PC-3 (cell line): ENCODE measurements around the gene SLC7A4. TPM values are rescaled to one million over a fixed set of nuclear protein-coding genes. Genes with fewer than 3 reads are reported as not detected.

ENCODE experiments used
- ATAC-seq: fragments of 200-7000 bp; cut with Tn5 transposase; 2 replicates; pipeline ENCODE4 v1.9.1; 2020; ENCODE audit warnings: mild to moderate bottlenecking, moderate library complexity
- BruUV-seq: library from RNA; stranded (reverse); fragments of 400-500 nt; replicated peaks from 2 replicates; lab custom pipeline; 2021; lab: Mats Ljungman, UMichigan
- CTCF ChIA-PET: fragments of 300-600 bp; sonication (Branson Sonifier 250); formaldehyde crosslinking; loops from one replicate; lab custom pipeline; 2022; ENCODE audit warnings: antibody characterized with exemption; lab: Charles Lee
- POLR2A ChIA-PET: fragments of 300-600 bp; sonication (Branson Sonifier 250); formaldehyde crosslinking; loops from one replicate; lab custom pipeline; 2022; ENCODE audit warnings: antibody characterized with exemption; ENCODE audit not compliant: unreplicated experiment; lab: Charles Lee
- DNase-seq: peaks from one replicate; pipeline ENCODE4 v3.0.0-alpha.2; 2015
- H2AFZ ChIP-seq: fragments of 300-600 bp; sonication (generic); 2 replicates; pipeline ENCODE4 v1.6.0; 2016; ENCODE audit warnings: antibody characterized with exemption, low read length
- H3F3A ChIP-seq: fragments of 300-600 bp; sonication (generic); one replicate; pipeline ENCODE4 v1.6.0; 2017; ENCODE audit warnings: antibody characterized with exemption, low read length, control low read depth, mild to moderate bottlenecking; ENCODE audit not compliant: unreplicated experiment
- H3K27ac ChIP-seq: fragments of 300-600 bp; sonication (generic); 2 replicates; pipeline ENCODE4 v1.5.1; 2016; ENCODE audit warnings: mild to moderate bottlenecking, low read length
- H3K27me3 ChIP-seq: fragments of 300-600 bp; sonication (generic); 2 replicates; pipeline ENCODE4 v1.6.1; 2016; ENCODE audit warnings: low read length, mixed read lengths
- H3K36me3 ChIP-seq: fragments of 300-600 bp; sonication (generic); 2 replicates; pipeline ENCODE4 v1.6.1; 2016; ENCODE audit warnings: low read depth, mixed run types, low read length, mixed read lengths
- H3K4me1 ChIP-seq: fragments of 300-600 bp; sonication (generic); 2 replicates; pipeline ENCODE4 v1.5.1; 2016; ENCODE audit warnings: low read length; ENCODE audit not compliant: insufficient read depth
- H3K4me2 ChIP-seq: fragments of 300-600 bp; sonication (generic); 2 replicates; pipeline ENCODE4 v1.6.0; 2016; ENCODE audit warnings: low read length
- H3K4me3 ChIP-seq: fragments of 300-600 bp; sonication (generic); 2 replicates; pipeline ENCODE4 v1.5.1; 2016; ENCODE audit warnings: mild to moderate bottlenecking, low read length, mixed read lengths
- H3K79me2 ChIP-seq: fragments of 300-600 bp; sonication (generic); 2 replicates; pipeline ENCODE4 v1.6.1; 2017; ENCODE audit warnings: low read length, mixed read lengths
- H3K9ac ChIP-seq: fragments of 300-600 bp; sonication (generic); 2 replicates; pipeline ENCODE4 v1.6.0; 2016; ENCODE audit warnings: mild to moderate bottlenecking, low read length
- H3K9me2 ChIP-seq: fragments of 300-600 bp; sonication (generic); replicated peaks from 2 replicates; pipeline ENCODE4 v1.6.1; 2016; ENCODE audit warnings: mixed run types, low read length, mixed read lengths
- H3K9me3 ChIP-seq: fragments of 300-600 bp; sonication (generic); 2 replicates; pipeline ENCODE4 v1.6.1; 2016; ENCODE audit warnings: low read length, mixed read lengths
- H4K20me1 ChIP-seq: fragments of 300-600 bp; sonication (generic); 2 replicates; pipeline ENCODE4 v1.6.1; 2016; ENCODE audit warnings: low read length, mixed read lengths
- CTCF ChIP-seq: fragments of 300-600 bp; sonication (generic); conservative IDR thresholded peaks from 2 replicates; pipeline ENCODE4 v1.5.1; 2017; ENCODE audit warnings: antibody characterized with exemption, low read depth, mild to moderate bottlenecking, low read length
- EZH2 ChIP-seq: fragments of 300-600 bp; sonication (generic); IDR thresholded peaks from one replicate; pipeline ENCODE4 v1.6.1; 2017; ENCODE audit warnings: antibody characterized with exemption, mild to moderate bottlenecking, low read length; ENCODE audit not compliant: unreplicated experiment
- EZH2phosphoT487 ChIP-seq: fragments of 300-600 bp; sonication (generic); IDR thresholded peaks from 2 replicates; pipeline ENCODE4 v1.6.1; 2018; ENCODE audit warnings: mild to moderate bottlenecking, antibody characterized with exemption, low read length, borderline replicate concordance
- intact Hi-C: fragments of 100-400 bp; cut with micrococcal nuclease; formaldehyde crosslinking; loops from 2 replicates; pipeline ENCODE4 v1.9.0; 2023
- total RNA-seq: library from RNA; depleted of rRNA; stranded (reverse); fragments of >200 nt; gene quantifications from 2 replicates; pipeline ENCODE4 v1.2.3, GENCODE V29; 2014

SLC7A4 gene
- total RNA-seq, 1 experiment from 2014 or later: not detected

GRCh38 chr22:20981787-20982562 lies 50.4 kb downstream of the SLC7A4 start, which contains the start of gene LZTR1:
Gene LZTR1 (plus strand): TSS chr22:20982297. CDS start chr22:20982372, 75 bp downstream.
- Histone ChIP-seq H3K4me1 (peaks cover 13% of the 10 kb centered on the region), H3K27me3 (no peaks in the 10 kb centered on the region), H3K9me2 (no peaks in the 10 kb centered on the region), H3K79me2 (peaks cover 16% of the 10 kb centered on the region), H4K20me1 (no peaks in the 10 kb centered on the region), H2AFZ (peak within 1 kb of the TSS; percentile 89), H3K4me2 (peak within 1 kb of the TSS; percentile 99), H3K9ac (peak within 1 kb of the TSS; percentile 88), H3F3A (no peaks in the 10 kb centered on the region), H3K4me3 (peak within 1 kb of the TSS; percentile 80), H3K9me3 (no peaks in the 10 kb centered on the region), H3K27ac (peak within 1 kb of the TSS; percentile 47), H3K36me3 (no peaks in the 10 kb centered on the region; the same call in 1 of the 2 replicates)
- DNase-seq: peak; percentile 67
- ATAC-seq: peak; percentile 96
- no peak for TF ChIP-seq EZH2phosphoT487
- peak; percentile 56 for TF ChIP-seq CTCF
- ChIA-PET POLR2A (interaction anchor here (0.6 kb wide), 1 partner anchor 33 kb away, joined by 6 read pairs; no protein-coding TSS in a partner anchor), CTCF (interaction anchor here (0.6 kb wide), 2 partner anchors 96 to 277 kb away, joined by 4 read pairs; no protein-coding TSS in a partner anchor)
- BruUV-seq: no TSS peak
- intact Hi-C loops: loop anchor here (1.0 kb wide), 1 partner anchor 97 kb away; no protein-coding TSS in a partner anchor

- Histone ChIP-seq H3K4me1 (peaks cover 13% of the 10 kb centered on the region), H3K9ac (peak overlapping the region; percentile 88), H3K4me2 (peak overlapping the region; percentile 99), H4K20me1 (no peaks in the 10 kb centered on the region), H3K79me2 (peaks cover 16% of the 10 kb centered on the region), H3K27me3 (no peaks in the 10 kb centered on the region), H3K36me3 (no peaks in the 10 kb centered on the region; the same call in 1 of the 2 replicates), H3K27ac (peak overlapping the region; percentile 47; the same call in 1 of the 2 replicates), H3K4me3 (peak overlapping the region; percentile 80), H3K9me2 (no peaks in the 10 kb centered on the region), H2AFZ (peak overlapping the region; percentile 89), H3F3A (no peaks in the 10 kb centered on the region), H3K9me3 (no peaks in the 10 kb centered on the region)
- TF ChIP-seq EZH2phosphoT487: no peak
- TF ChIP-seq CTCF: no peak
- TF ChIP-seq EZH2: no peak
- TSS peak; percentile 79 for BruUV-seq
- intact Hi-C loops: no loop called here
- ATAC-seq (no peak), DNase-seq (no peak)
- ChIA-PET POLR2A (no interaction called here), CTCF (no interaction called here)
Observed at GRCh38 chr22:20980938-20981722, 51.2 kb downstream of the SLC7A4 start.
